OCI-LY1 (cell line): Measurements from ENCODE around the gene SSC5D.

Experiments used
- H2AFZ ChIP-seq: fragments of 200-600 bp; sonication (generic), shearing (Covaris generic); 2 replicates; pipeline ENCODE4 v1.6.0; 2014; ENCODE audit warnings: antibody characterized with exemption, mild to moderate bottlenecking, low read length
- H3F3A ChIP-seq: fragments of 200-600 bp; sonication (generic), shearing (Covaris generic); 2 replicates; pipeline ENCODE4 v1.6.0; 2014; ENCODE audit warnings: mild to moderate bottlenecking, antibody characterized with exemption, low read length, moderate library complexity; ENCODE audit not compliant: insufficient read depth
- H3K27ac ChIP-seq: fragments of 200-600 bp; sonication (generic); 2 replicates; pipeline ENCODE4 v1.5.1; 2014; ENCODE audit warnings: low read length, mixed run types, mild to moderate bottlenecking, low read depth; ENCODE audit not compliant: poor library complexity, severe bottlenecking
- H3K27me3 ChIP-seq: fragments of 200-600 bp; sonication (generic); 2 replicates; pipeline ENCODE4 v1.6.0; 2014; ENCODE audit warnings: antibody characterized with exemption, mild to moderate bottlenecking, low read length, moderate library complexity; ENCODE audit not compliant: insufficient read depth
- H3K36me3 ChIP-seq: fragments of 200-600 bp; sonication (generic); 2 replicates; pipeline ENCODE4 v1.6.1; 2014; ENCODE audit warnings: mild to moderate bottlenecking, antibody characterized with exemption, low read length, moderate library complexity, mixed read lengths; ENCODE audit not compliant: insufficient read depth
- H3K4me1 ChIP-seq: fragments of 200-600 bp; sonication (generic); 2 replicates; pipeline ENCODE4 v1.5.1; 2014; ENCODE audit warnings: mild to moderate bottlenecking, low read length, moderate library complexity; ENCODE audit not compliant: insufficient read depth, severe bottlenecking
- H3K4me2 ChIP-seq: fragments of 200-600 bp; sonication (generic), shearing (Covaris generic); 2 replicates; pipeline ENCODE4 v1.6.1; 2014; ENCODE audit warnings: low read length
- H3K4me3 ChIP-seq: fragments of 200-600 bp; sonication (generic); 2 replicates; pipeline ENCODE4 v1.5.1; 2014; ENCODE audit warnings: low read length, low read depth, mild to moderate bottlenecking, mixed read lengths; ENCODE audit not compliant: poor library complexity, severe bottlenecking
- H3K79me2 ChIP-seq: fragments of 200-600 bp; shearing (Covaris generic); 2 replicates; pipeline ENCODE4 v1.6.1; 2016; ENCODE audit warnings: mixed run types, low read length, mixed read lengths; ENCODE audit not compliant: insufficient read depth
- H3K9ac ChIP-seq: fragments of 200-600 bp; sonication (generic), shearing (Covaris generic); 2 replicates; pipeline ENCODE4 v1.6.1; 2014; ENCODE audit warnings: mild to moderate bottlenecking, low read length, mixed read lengths
- H3K9me2 ChIP-seq: fragments of 200-600 bp; sonication (generic), shearing (Covaris generic); 2 replicates; pipeline ENCODE4 v1.6.1; 2014; ENCODE audit warnings: low read depth, mild to moderate bottlenecking, low read length, mixed read lengths
- H3K9me3 ChIP-seq: fragments of 200-600 bp; shearing (Covaris generic); 2 replicates; pipeline ENCODE4 v1.6.1; 2014; ENCODE audit warnings: low read length, mixed read lengths
- H4K20me1 ChIP-seq: fragments of 200-600 bp; sonication (generic), shearing (Covaris generic); 2 replicates; pipeline ENCODE4 v1.6.0; 2016; ENCODE audit warnings: mild to moderate bottlenecking, low read length; ENCODE audit not compliant: insufficient read depth
- CTCF ChIP-seq: fragments of 200-600 bp; sonication (generic), shearing (Covaris generic); IDR thresholded peaks from 2 replicates; pipeline ENCODE4 v1.5.1; 2017; ENCODE audit warnings: mild to moderate bottlenecking, antibody characterized with exemption, low read length, moderate library complexity, mixed read lengths
- EZH2 ChIP-seq: fragments of 200-600 bp; sonication (generic), shearing (Covaris generic); IDR thresholded peaks from 2 replicates; pipeline ENCODE4 v1.8.0; 2017; ENCODE audit warnings: borderline replicate concordance, mixed run types, mild to moderate bottlenecking, antibody characterized with exemption, low read length, moderate library complexity, mixed read lengths

The SSC5D gene

GRCh38 chr19:55487924-55488687, at the start of gene SSC5D:
Gene SSC5D, plus strand, starts transcription at chr19:55488436. Its CDS starts 154 bp downstream, at chr19:55488590.
- no peaks in the 10 kb centered on the region; the same call in 1 of the 2 replicates for H3K36me3 ChIP-seq
- H3K4me1 ChIP-seq, result peaks cover 18% of the 10 kb centered on the region
- no peaks in the 10 kb centered on the region for H4K20me1 ChIP-seq
- no peaks in the 10 kb centered on the region for H3K9me2 ChIP-seq
- no peak within 1 kb of the TSS for H3K27ac ChIP-seq
- no peaks in the 10 kb centered on the region for H3K79me2 ChIP-seq
- no peak within 1 kb of the TSS for H3K4me2 ChIP-seq
- H3K9me3 ChIP-seq, result no peaks in the 10 kb centered on the region
- H3K27me3 ChIP-seq, result peaks cover 10% of the 10 kb centered on the region; the same call in 1 of the 2 replicates
- no peak within 1 kb of the TSS for H3K4me3 ChIP-seq
- no peak within 1 kb of the TSS for H2AFZ ChIP-seq
- no peak for TF ChIP-seq CTCF
- TF ChIP-seq EZH2, result no peak
- H3F3A ChIP-seq, result no peaks in the 10 kb centered on the region
- no peak within 1 kb of the TSS for H3K9ac ChIP-seq

GRCh38 chr19:55439052-55439451, 49.2 kb upstream of the SSC5D start:
- H4K20me1 ChIP-seq, result no peaks in the 10 kb centered on the region
- no peak overlapping the region for H3K27ac ChIP-seq
- TF ChIP-seq EZH2 (no peak), CTCF (no peak)
- no peaks in the 10 kb centered on the region for H3K79me2 ChIP-seq
- H3K9me3 ChIP-seq, result no peaks in the 10 kb centered on the region
- no peaks in the 10 kb centered on the region for H3K4me1 ChIP-seq
- H3K4me2 ChIP-seq, result no peak overlapping the region
- no peak overlapping the region for H2AFZ ChIP-seq
- no peaks in the 10 kb centered on the region for H3K27me3 ChIP-seq
- H3K9me2 ChIP-seq, result no peaks in the 10 kb centered on the region
- no peaks in the 10 kb centered on the region for H3F3A ChIP-seq
- no peaks in the 10 kb centered on the region for H3K36me3 ChIP-seq
- no peak overlapping the region for H3K4me3 ChIP-seq
- no peak overlapping the region for H3K9ac ChIP-seq

GRCh38 chr19:55440411-55441105, 47.7 kb upstream of the SSC5D start:
- Histone ChIP-seq H3K4me1 (no peaks in the 10 kb centered on the region), H3K4me3 (no peak overlapping the region), H3K27me3 (no peaks in the 10 kb centered on the region), H3K9me3 (no peaks in the 10 kb centered on the region), H3K36me3 (no peaks in the 10 kb centered on the region), H3K79me2 (no peaks in the 10 kb centered on the region), H3F3A (no peaks in the 10 kb centered on the region), H2AFZ (no peak overlapping the region), H3K27ac (no peak overlapping the region), H3K9me2 (no peaks in the 10 kb centered on the region), H4K20me1 (no peaks in the 10 kb centered on the region), H3K4me2 (no peak overlapping the region), H3K9ac (no peak overlapping the region)
- TF ChIP-seq EZH2 (no peak), CTCF (no peak)
